K562 (cell line): ENCODE measurements around the gene SPATA31C1. TPM values are rescaled to one million over a fixed set of nuclear protein-coding genes. Genes with fewer than 3 reads are reported as not detected.
A peak's percentile ranks its signal among the peaks of the same experiment; 100 is the strongest.

ENCODE experiments used
- ATAC-seq: fragments of 200-7000 bp; cut with Tn5 transposase; 3 replicates; pipeline ENCODE4 v1.9.1; 2020; ENCODE audit warnings: moderate library complexity
- BruUV-seq: library from RNA; stranded (reverse); fragments of 400-500 nt; replicated peaks from 2 replicates; lab custom pipeline; 2021; lab: Mats Ljungman, UMichigan
- CTCF ChIA-PET: fragments of 300-600 bp; formaldehyde crosslinking; extraction: SDS; loops from one replicate; lab custom pipeline; 2021; ENCODE audit warnings: low intra/inter-chr PET ratio; lab: Yijun Ruan, JAX
- POLR2A ChIA-PET: fragments of 300-600, 350-650 bp; sonication (Branson Sonifier 250); formaldehyde crosslinking; extraction: SDS; loops from one replicate; lab custom pipeline; 2021; ENCODE audit warnings: antibody characterized with exemption, inconsistent platforms; lab: Yijun Ruan, JAX
- DNase-seq, 4 experiments: peaks; one replicate each; pipeline versions ENCODE4 v3.0.0 to v3.0.0-alpha.2; 2011 to 2018; ENCODE audit warnings: low spot score in 3 of 4, mixed read lengths in 3 of 4; ENCODE audit errors: extremely low read depth in 1 of 4
- FAIRE-seq: peaks from 2 replicates; lab custom pipeline; 2011; peaks lifted over from hg19 to GRCh38; lab: Jason Lieb, UNC
- H2AFZ ChIP-seq: 2 replicates; pipeline ENCODE4 v1.6.0; 2011; ENCODE audit warnings: low read depth, low read length, control low read depth, inconsistent platforms
- H3K27ac ChIP-seq: fragments of 200-600 bp; 3 replicates; pipeline ENCODE4 v1.8.0; 2011; ENCODE audit warnings: low read depth, mild to moderate bottlenecking, control low read depth, inconsistent platforms, low read length, moderate library complexity, mixed read lengths; ENCODE audit errors: extremely low read depth
- H3K27me3 ChIP-seq, 2 experiments: fragments of 300-600 bp in 1 of 2; 2 replicates in 1 of 2; 3 replicates in 1 of 2; pipeline versions ENCODE4 v1.6.0 to v1.8.0; 2011; ENCODE audit warnings: inconsistent platforms in 2 of 2, low read length in 2 of 2, mild to moderate bottlenecking in 1 of 2, mixed read lengths in 1 of 2, moderate library complexity in 1 of 2; ENCODE audit not compliant: control insufficient read depth in 2 of 2, insufficient read depth in 2 of 2
- H3K36me3 ChIP-seq: fragments of 300-600 bp; 3 replicates; pipeline ENCODE4 v1.8.0; 2011; ENCODE audit warnings: mild to moderate bottlenecking, low read length, inconsistent platforms; ENCODE audit not compliant: control insufficient read depth, insufficient read depth
- H3K4me1 ChIP-seq, 2 experiments: fragments of 200-600 bp in 1 of 2; replicated peaks in 1 of 2; 2 replicates in 1 of 2; 3 replicates in 1 of 2; pipeline versions ENCODE4 v1.5.1 to v1.8.0; 2011; ENCODE audit warnings: inconsistent platforms in 2 of 2, low read length in 2 of 2, mild to moderate bottlenecking in 1 of 2, mixed read lengths in 1 of 2, moderate library complexity in 1 of 2; ENCODE audit not compliant: control insufficient read depth in 2 of 2, insufficient read depth in 2 of 2
- H3K4me2 ChIP-seq: 2 replicates; pipeline ENCODE4 v1.6.1; 2011; ENCODE audit warnings: low read length, control low read depth, inconsistent platforms, mixed read lengths; ENCODE audit not compliant: insufficient read depth
- H3K4me3 ChIP-seq: fragments of 200-600 bp; sonication (generic), shearing (Covaris generic); 2 replicates; pipeline ENCODE4 v1.5.1; 2016; ENCODE audit warnings: control low read depth, inconsistent platforms
- H3K79me2 ChIP-seq: fragments of 200-600 bp; 3 replicates; pipeline ENCODE4 v1.8.0; 2011; ENCODE audit warnings: low read length, inconsistent platforms; ENCODE audit not compliant: control insufficient read depth, insufficient read depth
- H3K9ac ChIP-seq, 2 experiments: 2 replicates each; pipeline versions ENCODE4 v1.6.0 to v1.6.1; 2011; ENCODE audit warnings: low read depth in 2 of 2, low read length in 2 of 2, control low read depth in 1 of 2, inconsistent platforms in 1 of 2, mild to moderate bottlenecking in 1 of 2, mixed read lengths in 1 of 2; ENCODE audit not compliant: insufficient read depth in 1 of 2
- H3K9me1 ChIP-seq: one replicate; pipeline ENCODE4 v1.6.0; 2011; ENCODE audit warnings: inconsistent platforms, mild to moderate bottlenecking, low read length, moderate library complexity; ENCODE audit not compliant: control insufficient read depth, insufficient read depth
- H3K9me3 ChIP-seq: replicated peaks from 2 replicates; pipeline ENCODE4 v1.5.1; 2011; ENCODE audit warnings: low read depth, low read length, inconsistent platforms; ENCODE audit not compliant: control insufficient read depth, insufficient read depth
- H4K20me1 ChIP-seq: replicated peaks from 2 replicates; pipeline ENCODE4 v1.6.1; 2011; ENCODE audit warnings: low read length, inconsistent platforms, mixed read lengths; ENCODE audit not compliant: control insufficient read depth, insufficient read depth
- CEBPB ChIP-seq: fragments of 450-650 bp; IDR thresholded peaks from 2 replicates; pipeline ENCODE4 v1.6.1; 2016; ENCODE audit warnings: missing genetic modification characterization, missing compliant biosample characterization
- CTBP1 ChIP-seq: fragments of 450-650 bp; IDR thresholded peaks from 2 replicates; pipeline ENCODE4 v1.6.1; 2016; ENCODE audit warnings: borderline replicate concordance
- E2F6 ChIP-seq, 2 experiments: IDR thresholded peaks; 2 replicates each; pipeline ENCODE4 v1.6.1; 2011; ENCODE audit warnings: borderline replicate concordance in 1 of 2, control low read depth in 1 of 2, low read depth in 1 of 2, low read length in 1 of 2, mild to moderate bottlenecking in 1 of 2, mixed read lengths in 1 of 2, moderate library complexity in 1 of 2; ENCODE audit not compliant: insufficient read depth in 1 of 2, insufficient read length in 1 of 2, poor library complexity in 1 of 2, severe bottlenecking in 1 of 2; ENCODE audit errors: extremely low read depth in 1 of 2
- GMEB1 ChIP-seq: fragments of 250-450 bp; sonication (Bioruptor Pico); IDR thresholded peaks from 2 replicates; pipeline ENCODE4 v1.4.0; 2020; ENCODE audit warnings: mild to moderate bottlenecking
- HDAC6 ChIP-seq: IDR thresholded peaks from 2 replicates; pipeline ENCODE4 v1.6.1; 2012; ENCODE audit warnings: low read depth, mild to moderate bottlenecking, control low read depth, inconsistent platforms, low read length, moderate library complexity
- SMARCA5 ChIP-seq: fragments of 450-650 bp; IDR thresholded peaks from 2 replicates; pipeline ENCODE4 v1.6.1; 2016
- SPI1 ChIP-seq: IDR thresholded peaks from 2 replicates; pipeline ENCODE4 v1.6.1; 2011; ENCODE audit warnings: low read depth, low read length, control low read depth, borderline replicate concordance
- ZNF23 ChIP-seq: fragments of 250-450 bp; sonication (Bioruptor Pico); IDR thresholded peaks from 2 replicates; pipeline ENCODE4 v1.4.0; 2020; ENCODE audit warnings: mild to moderate bottlenecking
- ZNF407 ChIP-seq: fragments of 450-650 bp; IDR thresholded peaks from 2 replicates; pipeline ENCODE4 v1.6.1; 2016; ENCODE audit warnings: low read depth
- WGBS: fragments of 100-300 bp; shearing (Covaris generic); methylation state at CpG from one replicate; pipeline ENCODE4 v1.1.6; 2016; ENCODE audit warnings: low coverage, mixed read lengths; ENCODE audit not compliant: insufficient coverage; ENCODE audit errors: missing lambda C conversion rate; 5-methylcytosine and 5-hydroxymethylcytosine counted together
- in situ Hi-C: fragments of 300-500 bp; cut with MboI; formaldehyde crosslinking; loops from 4 replicates; pipeline ENCODE4 v1.15.0; 2018; ENCODE audit warnings: inconsistent platforms, mixed read lengths
- intact Hi-C: fragments of 100-400 bp; cut with micrococcal nuclease; formaldehyde crosslinking; loops from 2 replicates; pipeline ENCODE4 v1.14.2; 2022
- polyA plus RNA-seq, 8 experiments: library from polyadenylated mRNA; depleted of rRNA in 4 of 8; stranded (reverse) in 5 of 8; unstranded in 3 of 8; fragments of >200 nt; fragmentation: Nextera tagmentation in 2 of 8; fragmentation: Illumina TruSeq in 1 of 8; extraction: Ambion mirVana in 2 of 8; extraction: Trizol in 1 of 8; gene quantifications; 2 replicates each; pipeline versions ENCODE4 v1.2.1 to v1.2.3, GENCODE V29; 2011 to 2014; ENCODE audit warnings: inconsistent platforms in 1 of 8, missing spikeins in 1 of 8
- total RNA-seq, 7 experiments: library from RNA; depleted of rRNA in 6 of 7; stranded (reverse); fragments of >200 nt in 6 of 7; fragmentation: Illumina TruSeq in 2 of 7; extraction: Trizol in 2 of 7; gene quantifications; 2 replicates each; pipeline versions ENCODE4 v1.2.1 to v1.2.3, GENCODE V29; 2011 to 2021; ENCODE audit warnings: low replicate concordance in 1 of 7

The SPATA31C1 gene
- total and polyA plus RNA-seq, 9 of the 15 experiments (the other 6 are each of a cell fraction or from before 2014, with no cell fraction given) = 0.03 to 0.15 (median 0.05) TPM; not detected in 3

- ChIA-PET CTCF (no interaction called here), POLR2A (no interaction called here)
- Histone ChIP-seq H3K79me2 (no peaks in the 10 kb centered on the region), H3K9me3 (no peaks in the 10 kb centered on the region), H3K9ac (no peak overlapping the region), H2AFZ (peak overlapping the region; percentile 51; the same call in 1 of the 2 replicates), H3K27me3 (no peaks in the 10 kb centered on the region; a peak in 1 of 5 replicates), H3K27ac (no peak overlapping the region), H3K4me2 (peak overlapping the region; percentile 46), H3K4me1 (no peaks in the 10 kb centered on the region; a peak in 2 of 5 replicates), H3K4me3 (no peak overlapping the region), H3K36me3 (no peaks in the 10 kb centered on the region), H3K9me1 (no peaks in the 10 kb centered on the region), H4K20me1 (no peaks in the 10 kb centered on the region)
- intact Hi-C loops = loop anchor here (5.0 kb wide), 1 partner anchor 133 kb away; no protein-coding TSS in a partner anchor
- peak in 3 of 4 experiments; percentile 7 to 73 (median 42) for DNase-seq
- no TSS peak for BruUV-seq
- in situ Hi-C loops = no loop called here
- WGBS = 11% methylated on average over 14 of the region's 20 CpGs
- FAIRE-seq = peak; percentile 93
- peak; percentile 98 for ATAC-seq
- TF ChIP-seq CTBP1 = peak; percentile 53; the same call in 1 of the 2 replicates
- TF ChIP-seq E2F6 (IDR thresholded peaks at IDR 0.05; ENCODE audit: borderline replicate concordance in 1 of 2, extremely low read depth in 1 of 2, insufficient read depth in 1 of 2, insufficient read length in 1 of 2, low read depth in 1 of 2, low read length in 1 of 2, poor library complexity in 1 of 2, severe bottlenecking in 1 of 2) = no peak
- peak; percentile 52; the same call in 1 of the 2 replicates for TF ChIP-seq SPI1
- no peak for TF ChIP-seq SMARCA5
- TF ChIP-seq ZNF23 = no peak
- no peak for TF ChIP-seq GMEB1 (CRISPR knock-in tag)
- TF ChIP-seq ZNF407 = no peak
- TF ChIP-seq HDAC6 = no peak
- no peak for TF ChIP-seq CEBPB (tag)
Measured at GRCh38 chr9:87909310-87910041, 8.3 kb upstream of the SPATA31C1 start.
